GM21390 (cell line): ENCODE results near the gene RAB13.

ENCODE experiments used
- ATAC-seq: cut with Tn5 transposase; IDR thresholded peaks from one replicate; pipeline ENCODE4 v1.9.1; 2021; ENCODE audit not compliant: unreplicated experiment

The RAB13 gene

GRCh38 chr1:153957744-153958110, 28.4 kb downstream of the RAB13 start:
- peak; percentile 22 for ATAC-seq

GRCh38 chr1:153956997-153957715, 29.0 kb downstream of the RAB13 start:
- no peak for ATAC-seq

GRCh38 chr1:153954826-153955225, 31.3 kb downstream of the RAB13 start:
- no peak for ATAC-seq

- ATAC-seq, result no peak
Measured at GRCh38 chr1:153953859-153954365, 32.2 kb downstream of the RAB13 start.

- no peak for ATAC-seq
Measured at GRCh38 chr1:153951801-153952200, 34.3 kb downstream of the RAB13 start.

- no peak for ATAC-seq
Measured at GRCh38 chr1:153951183-153951582, 35.0 kb downstream of the RAB13 start.

GRCh38 chr1:153946622-153947241, 39.4 kb downstream of the RAB13 start, which contains the start of gene DENND4B:
DENND4B (minus strand) TSS chr1:153946718; CDS start chr1:153944374, 2,344 bp downstream.
- peak; percentile 66 for ATAC-seq

GRCh38 chr1:153945795-153946621, 40.1 kb downstream of the RAB13 start:
- ATAC-seq, result peak; percentile 61

GRCh38 chr1:153945131-153945794, 40.9 kb downstream of the RAB13 start:
- peak; percentile 8 for ATAC-seq

GRCh38 chr1:153944827-153945117, 41.4 kb downstream of the RAB13 start:
- no peak for ATAC-seq

- ATAC-seq, result no peak
Measured at GRCh38 chr1:153944005-153944826, 41.9 kb downstream of the RAB13 start.

- no peak for ATAC-seq
Measured at GRCh38 chr1:153942766-153943549, 43.2 kb downstream of the RAB13 start.

- ATAC-seq, result no peak
Measured at GRCh38 chr1:153941826-153942725, 44.1 kb downstream of the RAB13 start.

- ATAC-seq, result no peak
Measured at GRCh38 chr1:153940756-153941155, 45.4 kb downstream of the RAB13 start.

GRCh38 chr1:153939476-153939875, 46.7 kb downstream of the RAB13 start:
- no peak for ATAC-seq

GRCh38 chr1:153938996-153939395, 47.1 kb downstream of the RAB13 start:
- ATAC-seq, result no peak

- ATAC-seq, result no peak
Measured at GRCh38 chr1:153937331-153937730, 48.8 kb downstream of the RAB13 start.

- ATAC-seq, result no peak
Measured at GRCh38 chr1:153936011-153936802, 49.9 kb downstream of the RAB13 start.
